HG02938 (cell line): Measurements from ENCODE around the gene ZDHHC4.
"Not testable (repeated sequence)": the region's sequence is repeated elsewhere in the genome, so short reads cannot be mapped to it uniquely, and the experiment has no call there.

Source experiments
- ATAC-seq: cut with Tn5 transposase; IDR thresholded peaks from one replicate; pipeline ENCODE4 v1.9.1; 2021; ENCODE audit warnings: mild to moderate bottlenecking, moderate library complexity; ENCODE audit not compliant: unreplicated experiment

Gene ZDHHC4

GRCh38 chr7:6559896-6560295 is 17.4 kb upstream of the ZDHHC4 start:
- no peak for ATAC-seq

- no peak for ATAC-seq
Measured at GRCh38 chr7:6562106-6562505, 15.1 kb upstream of the ZDHHC4 start.

GRCh38 chr7:6563936-6564770 is 13.1 kb upstream of the ZDHHC4 start:
- ATAC-seq = no peak

GRCh38 chr7:6565655-6566054 is 11.6 kb upstream of the ZDHHC4 start:
- ATAC-seq = no peak

GRCh38 chr7:6567886-6568285 is 9.4 kb upstream of the ZDHHC4 start:
- ATAC-seq = no peak

GRCh38 chr7:6571160-6571779 is 6.0 kb upstream of the ZDHHC4 start:
- ATAC-seq = no peak

GRCh38 chr7:6575281-6576023 is 1.8 kb upstream of the ZDHHC4 start:
- ATAC-seq = no peak

- no peak for ATAC-seq
Measured at GRCh38 chr7:6576024-6576866, 1.0 kb upstream of the ZDHHC4 start.

GRCh38 chr7:6576867-6577368 is 336 bp upstream of the ZDHHC4 start:
- ATAC-seq = not testable (repeated sequence)

GRCh38 chr7:6578114-6579084 is 1.1 kb downstream of the ZDHHC4 start:
- no peak for ATAC-seq

GRCh38 chr7:6579446-6579845 is 2.2 kb downstream of the ZDHHC4 start:
- no peak for ATAC-seq

GRCh38 chr7:6585746-6586432 is 8.6 kb downstream of the ZDHHC4 start:
- ATAC-seq = not testable (repeated sequence)

- no peak for ATAC-seq
Measured at GRCh38 chr7:6588566-6588965, 11.3 kb downstream of the ZDHHC4 start.

GRCh38 chr7:6589151-6589828 is 12.0 kb downstream of the ZDHHC4 start:
- ATAC-seq = no peak

DNA sequence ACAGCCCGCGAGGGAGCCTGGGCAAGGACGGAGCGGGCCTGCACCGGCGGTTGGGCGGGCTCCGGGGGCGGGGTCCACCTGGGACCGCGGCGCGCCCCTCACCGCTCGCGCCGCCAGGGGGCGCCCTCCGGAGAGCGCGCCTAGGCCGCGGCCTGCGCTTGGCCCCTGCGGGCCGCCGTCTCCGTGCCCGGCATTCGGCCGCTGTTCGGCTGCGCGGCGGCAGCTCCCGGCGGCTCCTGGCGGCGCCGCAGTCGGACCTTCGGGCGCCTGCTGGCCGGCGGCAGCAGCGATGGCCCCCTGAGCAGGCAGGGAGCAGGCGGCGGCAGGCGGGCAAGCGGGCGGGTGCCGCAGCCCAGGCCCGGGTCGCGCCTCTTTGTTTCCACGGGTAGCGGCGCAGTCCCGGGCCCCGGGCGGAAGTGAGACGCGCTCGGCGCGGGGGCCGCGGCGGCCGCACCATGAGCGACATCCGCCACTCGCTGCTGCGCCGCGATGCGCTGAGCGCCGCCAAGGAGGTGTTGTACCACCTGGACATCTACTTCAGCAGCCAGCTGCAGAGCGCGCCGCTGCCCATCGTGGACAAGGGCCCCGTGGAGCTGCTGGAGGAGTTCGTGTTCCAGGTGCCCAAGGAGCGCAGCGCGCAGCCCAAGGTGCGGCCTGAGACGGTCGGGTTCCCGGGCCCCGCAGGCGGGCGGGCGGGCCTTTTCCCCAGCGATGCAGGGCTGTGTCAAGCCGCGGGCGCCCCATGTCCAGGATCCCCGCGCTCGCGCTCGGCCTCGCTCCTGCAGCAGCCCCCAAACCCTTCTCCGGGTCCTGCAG is 12.8 kb downstream of the ZDHHC4 start, which contains the start of gene INTS15:
Gene INTS15, plus strand, starts transcription at position 193 of the 816 bp plus-strand sequence. Its CDS starts 263 bp downstream, at position 456.
- ATAC-seq = peak; percentile 76

- ATAC-seq = peak; percentile 38
Measured at GRCh38 chr7:6590645-6591110, 13.4 kb downstream of the ZDHHC4 start.

- no peak for ATAC-seq
Measured at GRCh38 chr7:6600093-6600492, 22.8 kb downstream of the ZDHHC4 start.
